Measurements from ENCODE around the gene OLFM1. TPM values are rescaled to one million over a fixed set of nuclear protein-coding genes. Genes with fewer than 3 reads are reported as not detected.

The OLFM1 gene
- total RNA-seq, 2 donors from 2014 or later: 6.3 to 7.8 TPM

DNA sequence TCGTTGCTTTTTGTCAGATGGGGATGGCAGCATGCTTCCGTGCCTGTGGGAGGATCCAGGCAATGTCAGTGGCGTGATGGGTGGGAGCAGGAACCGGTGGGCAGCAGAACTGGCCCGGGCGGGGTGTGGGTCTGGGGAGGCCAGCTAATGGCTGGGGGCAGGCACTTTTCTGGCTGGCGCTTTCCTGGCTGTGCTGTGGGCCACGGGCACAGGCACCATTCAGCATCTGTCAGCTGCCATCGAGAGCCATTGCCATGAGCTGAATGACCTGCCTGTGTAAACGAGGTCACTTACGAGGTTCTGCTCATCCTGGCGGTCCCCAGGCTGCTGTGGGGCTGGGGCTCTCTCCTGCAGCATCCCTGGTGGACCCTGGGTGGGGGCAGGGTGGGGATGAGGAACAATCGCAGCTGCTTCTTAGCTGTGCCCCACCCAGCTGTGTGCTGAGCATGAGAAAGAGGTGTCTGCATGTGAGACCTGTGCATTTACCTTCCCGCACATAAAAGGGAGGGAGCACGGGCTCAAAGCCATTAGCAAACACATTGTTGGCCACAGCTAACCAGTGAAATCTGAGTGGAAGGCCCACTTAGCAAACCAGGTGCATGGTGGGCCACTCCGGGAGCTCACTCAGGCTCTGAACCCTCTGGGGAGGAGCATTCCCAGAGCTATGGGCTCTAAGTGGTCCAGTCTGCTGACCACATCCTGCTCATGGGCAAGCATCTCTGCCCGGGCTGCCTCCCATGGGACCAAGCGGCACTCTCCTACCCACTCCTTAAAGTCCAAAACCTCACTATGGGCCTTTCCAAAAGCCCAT is 41.3 kb upstream of the OLFM1 start:
- Histone ChIP-seq H3K27me3 (no peaks in the 10 kb centered on the region), H3K4me1 (no peaks in the 10 kb centered on the region), H3K9me3 (no peaks in the 10 kb centered on the region), H3K36me3 (replicated peaks in 1 of 2; ENCODE audit: insufficient read depth in 1 of 2, low read depth in 2 of 2) (no peaks in the 10 kb centered on the region), H3K4me3 (no peak overlapping the region), H3K27ac (no peak overlapping the region)
- TF ChIP-seq POLR2A (IDR thresholded peaks at IDR 0.05): no peak
- TF ChIP-seq, protein P1, sequence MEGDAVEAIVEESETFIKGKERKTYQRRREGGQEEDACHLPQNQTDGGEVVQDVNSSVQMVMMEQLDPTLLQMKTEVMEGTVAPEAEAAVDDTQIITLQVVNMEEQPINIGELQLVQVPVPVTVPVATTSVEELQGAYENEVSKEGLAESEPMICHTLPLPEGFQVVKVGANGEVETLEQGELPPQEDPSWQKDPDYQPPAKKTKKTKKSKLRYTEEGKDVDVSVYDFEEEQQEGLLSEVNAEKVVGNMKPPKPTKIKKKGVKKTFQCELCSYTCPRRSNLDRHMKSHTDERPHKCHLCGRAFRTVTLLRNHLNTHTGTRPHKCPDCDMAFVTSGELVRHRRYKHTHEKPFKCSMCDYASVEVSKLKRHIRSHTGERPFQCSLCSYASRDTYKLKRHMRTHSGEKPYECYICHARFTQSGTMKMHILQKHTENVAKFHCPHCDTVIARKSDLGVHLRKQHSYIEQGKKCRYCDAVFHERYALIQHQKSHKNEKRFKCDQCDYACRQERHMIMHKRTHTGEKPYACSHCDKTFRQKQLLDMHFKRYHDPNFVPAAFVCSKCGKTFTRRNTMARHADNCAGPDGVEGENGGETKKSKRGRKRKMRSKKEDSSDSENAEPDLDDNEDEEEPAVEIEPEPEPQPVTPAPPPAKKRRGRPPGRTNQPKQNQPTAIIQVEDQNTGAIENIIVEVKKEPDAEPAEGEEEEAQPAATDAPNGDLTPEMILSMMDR (IDR thresholded peaks at IDR 0.05): no peak
- ATAC-seq (no peak), DNase-seq (no peak)
- WGBS, 2 donors: 64 to 69% methylated on average over 5 to 18 of the region's 18 CpGs
- intact Hi-C loops (cut with DNase I): no loop called here

DNA sequence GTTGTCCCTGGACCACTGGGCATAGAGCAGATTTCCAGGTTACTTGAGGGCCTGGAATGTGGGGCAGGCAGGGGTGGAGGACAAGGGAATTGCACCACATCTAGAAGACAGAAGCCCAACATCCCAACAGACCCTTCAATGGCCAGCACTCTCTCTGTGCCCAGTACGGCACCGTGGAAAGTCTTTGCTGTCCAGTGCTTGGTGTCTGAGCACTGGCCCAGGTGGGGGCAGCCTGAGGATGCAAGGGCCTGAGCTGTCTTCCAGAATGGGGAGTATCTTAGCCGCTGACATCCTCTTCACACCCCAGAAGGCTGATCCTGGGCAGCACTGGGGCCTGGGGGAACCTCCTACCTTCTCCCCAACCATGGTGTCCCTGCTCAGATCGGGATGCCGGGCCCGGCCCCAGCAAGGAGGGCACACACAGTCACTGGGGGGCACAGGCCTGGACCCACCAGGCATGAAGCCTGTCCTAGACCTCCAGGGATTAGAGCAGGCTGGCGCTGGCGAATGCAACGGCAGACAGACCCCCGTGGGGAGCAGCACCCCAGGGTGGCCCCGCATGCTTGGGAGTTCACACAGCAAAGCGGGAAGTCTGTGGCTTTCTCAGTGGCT is 40.6 kb upstream of the OLFM1 start:
- intact Hi-C loops (cut with DNase I): no loop called here
- no peaks in the 10 kb centered on the region for H3K9me3 ChIP-seq
- DNase-seq (no peak), ATAC-seq (no peak)
- H3K27ac ChIP-seq: no peak overlapping the region
- 75 to 81% methylated on average over 9 to 12 of the region's 12 CpGs for WGBS, 2 donors
- H3K4me3 ChIP-seq: no peak overlapping the region
- no peak for TF ChIP-seq POLR2A (IDR thresholded peaks at IDR 0.05)
- TF ChIP-seq, protein P1 (IDR thresholded peaks at IDR 0.05): no peak
- H3K4me1 ChIP-seq: no peaks in the 10 kb centered on the region
- H3K36me3 ChIP-seq (replicated peaks in 1 of 2; ENCODE audit: insufficient read depth in 1 of 2, low read depth in 2 of 2): no peaks in the 10 kb centered on the region
- H3K27me3 ChIP-seq: no peaks in the 10 kb centered on the region

DNA sequence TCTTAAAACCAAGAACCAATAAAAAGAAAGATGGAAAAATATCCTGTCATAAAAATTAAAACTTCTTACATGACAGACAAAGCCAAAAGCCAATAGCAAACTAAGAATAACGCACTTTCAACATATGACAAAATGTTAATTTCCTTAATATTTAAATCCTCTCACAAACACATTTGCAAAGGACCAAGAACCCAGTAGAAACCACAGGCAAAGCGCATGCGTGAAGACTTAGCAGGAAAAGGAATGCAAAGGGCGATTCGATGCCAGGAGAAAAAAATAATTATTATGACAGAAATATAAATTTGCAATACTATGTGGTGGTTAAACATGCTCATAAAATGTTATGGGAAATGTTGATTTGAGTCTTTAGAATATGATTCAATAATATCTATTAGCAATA is 39.9 kb upstream of the OLFM1 start:
- 73 to 74% methylated on average over 5 of the region's 5 CpGs for WGBS, 2 donors
- intact Hi-C loops (cut with DNase I): no loop called here
- no peaks in the 10 kb centered on the region for H3K27me3 ChIP-seq
- no peak for DNase-seq
- TF ChIP-seq POLR2A (IDR thresholded peaks at IDR 0.05): no peak
- TF ChIP-seq, protein P1 (IDR thresholded peaks at IDR 0.05): no peak
- ATAC-seq: no peak
- no peaks in the 10 kb centered on the region for H3K9me3 ChIP-seq
- no peaks in the 10 kb centered on the region for H3K36me3 ChIP-seq (replicated peaks in 1 of 2; ENCODE audit: insufficient read depth in 1 of 2, low read depth in 2 of 2)
- no peak overlapping the region for H3K4me3 ChIP-seq
- no peak overlapping the region for H3K27ac ChIP-seq
- H3K4me1 ChIP-seq: no peaks in the 10 kb centered on the region

DNA sequence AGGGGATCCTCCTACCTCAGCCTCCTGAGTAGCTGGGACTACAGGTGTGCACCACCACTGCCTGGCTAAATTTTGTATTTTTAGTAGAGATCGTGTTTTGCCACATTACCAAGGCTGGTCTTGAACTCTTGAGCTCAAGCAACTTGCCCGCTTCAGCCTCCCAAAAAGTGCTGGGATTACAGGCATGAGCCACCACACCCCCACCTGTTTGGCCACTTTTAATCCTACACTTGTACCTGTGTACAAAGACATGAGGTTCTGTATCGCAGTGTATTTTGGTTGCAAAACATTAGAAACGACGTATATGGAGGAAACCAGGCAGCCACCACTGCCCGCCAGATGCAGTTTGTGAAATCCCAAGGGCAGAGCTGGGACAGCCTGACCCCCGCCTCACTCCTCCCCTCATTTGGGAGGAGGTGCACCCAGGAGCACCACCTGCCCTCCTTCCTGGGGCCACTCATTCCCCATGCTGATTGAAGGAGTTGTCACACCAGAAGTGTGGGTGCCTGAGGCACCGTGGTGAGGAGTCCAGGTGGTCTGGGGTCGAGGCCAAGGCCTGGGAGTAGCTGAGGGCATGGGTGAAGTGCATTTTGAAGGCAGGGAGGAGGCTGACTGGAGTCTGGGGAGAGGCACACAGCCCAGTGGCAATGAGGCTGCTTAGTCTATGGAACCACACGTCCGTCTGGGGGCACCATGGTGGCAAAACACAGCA is 39.3 kb upstream of the OLFM1 start:
- Histone ChIP-seq H3K36me3 (replicated peaks in 1 of 2; ENCODE audit: insufficient read depth in 1 of 2, low read depth in 2 of 2) (no peaks in the 10 kb centered on the region), H3K27me3 (no peaks in the 10 kb centered on the region), H3K27ac (no peak overlapping the region), H3K9me3 (no peaks in the 10 kb centered on the region), H3K4me1 (no peaks in the 10 kb centered on the region), H3K4me3 (no peak overlapping the region)
- DNase-seq (no peak), ATAC-seq (no peak)
- whole genome bisulfite sequencing, 2 donors: 57 to 64% methylated on average over 11 of the region's 11 CpGs
- TF ChIP-seq, protein P1 (IDR thresholded peaks at IDR 0.05): no peak
- TF ChIP-seq POLR2A (IDR thresholded peaks at IDR 0.05): no peak
- intact Hi-C loops (cut with DNase I): no loop called here

All from body of pancreas (tissue), 4 donors.